Stimulated activated CD8-positive, alpha-beta memory T cell treated with anti-CD3 and anti-CD28 coated beads, Interleukin-7, amount 100 ng/mL, for 4 hours (primary cell): ENCODE results near the gene IER3.

Experiments used
- DNase-seq, 2 donors: peaks; one replicate each; pipeline ENCODE4 v3.0.0-alpha.2; 2020; ENCODE audit warnings: low read depth in 2 of 2

The IER3 gene, protein sequence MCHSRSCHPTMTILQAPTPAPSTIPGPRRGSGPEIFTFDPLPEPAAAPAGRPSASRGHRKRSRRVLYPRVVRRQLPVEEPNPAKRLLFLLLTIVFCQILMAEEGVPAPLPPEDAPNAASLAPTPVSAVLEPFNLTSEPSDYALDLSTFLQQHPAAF

DNA sequence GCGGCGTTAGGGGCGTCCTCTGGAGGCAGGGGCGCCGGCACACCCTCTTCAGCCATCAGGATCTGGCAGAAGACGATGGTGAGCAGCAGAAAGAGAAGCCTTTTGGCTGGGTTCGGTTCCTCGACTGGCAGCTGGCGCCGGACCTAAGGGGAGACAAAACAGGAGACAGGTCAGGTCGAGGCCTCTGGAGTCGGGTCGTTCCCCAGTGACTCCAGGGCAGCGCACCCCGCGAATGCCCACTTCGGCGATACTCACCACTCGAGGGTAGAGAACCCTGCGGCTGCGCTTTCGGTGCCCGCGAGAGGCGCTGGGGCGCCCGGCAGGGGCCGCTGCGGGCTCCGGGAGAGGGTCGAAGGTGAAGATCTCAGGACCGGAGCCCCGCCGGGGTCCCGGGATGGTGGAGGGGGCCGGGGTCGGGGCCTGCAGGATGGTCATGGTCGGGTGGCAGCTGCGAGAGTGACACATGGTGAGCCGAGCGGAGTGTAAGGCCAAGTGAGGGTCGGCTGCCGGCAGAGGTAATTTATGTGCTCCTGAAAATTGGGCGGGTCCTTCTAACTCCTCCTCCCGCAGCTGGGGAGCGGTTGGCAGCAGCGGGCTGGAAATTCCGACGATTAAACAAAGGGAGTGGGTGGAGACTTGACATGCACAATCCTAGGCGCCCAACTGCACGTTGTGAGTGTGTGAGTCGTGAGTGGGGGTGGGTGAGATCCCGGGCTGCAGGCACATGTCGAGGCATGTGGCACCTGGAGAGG is at the start of gene IER3:
TSS of gene IER3 (minus strand) at position 494 of the 752 bp plus-strand sequence. CDS start at position 465, 29 bp downstream.
- DNase-seq = peak; percentile 82 to 89

DNA sequence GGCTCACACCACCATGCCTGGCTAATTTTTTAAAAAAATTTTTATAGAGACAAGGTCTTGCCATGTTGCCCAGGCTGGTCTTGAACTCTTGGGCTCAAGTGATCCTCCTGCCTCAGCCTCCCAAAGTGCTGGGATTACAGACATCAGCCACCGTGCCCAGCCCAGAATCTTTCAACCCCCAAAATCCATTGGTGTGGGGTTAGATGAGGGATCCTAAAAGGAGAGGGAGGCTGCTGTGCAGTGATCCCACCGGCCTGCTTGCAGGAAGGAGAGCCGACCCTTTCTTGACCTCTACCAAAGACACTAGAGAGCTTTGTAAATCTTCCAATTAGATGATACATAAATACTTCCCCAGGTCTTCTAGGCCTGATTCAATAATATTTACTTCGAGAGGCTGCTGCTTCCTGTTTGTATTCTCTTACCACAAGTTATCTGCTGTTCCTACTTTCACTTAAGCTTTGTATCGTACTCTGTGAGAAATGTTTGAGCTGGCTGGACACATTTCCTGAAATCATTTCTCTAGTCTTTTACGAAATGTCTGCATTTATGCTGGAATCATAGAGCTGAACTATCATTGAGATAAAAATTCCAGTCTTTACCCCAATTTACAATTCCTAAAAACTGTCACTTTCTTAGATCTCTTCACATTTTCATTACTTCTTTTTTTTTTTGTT is 49.3 kb upstream of the IER3 start:
- DNase-seq = no peak

DNA sequence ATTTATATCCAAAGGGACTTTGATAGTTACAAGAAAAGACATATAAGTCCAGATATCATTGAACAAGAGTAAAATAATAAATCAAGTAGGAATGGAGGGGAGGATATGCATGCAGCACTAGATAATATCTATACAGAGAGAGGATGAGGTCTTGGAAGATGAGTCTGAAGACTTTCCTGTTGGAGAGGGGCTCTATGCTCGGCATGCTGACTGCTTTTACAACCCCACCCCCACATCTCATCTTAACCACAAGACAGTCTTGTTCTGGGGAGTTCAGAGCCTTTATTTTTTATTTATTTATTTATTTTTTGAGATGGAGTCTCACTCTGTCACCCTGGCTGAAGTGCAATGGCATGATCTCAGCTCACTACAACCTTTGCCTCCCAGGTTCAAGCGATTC is 48.4 kb upstream of the IER3 start:
- no peak for DNase-seq

DNA sequence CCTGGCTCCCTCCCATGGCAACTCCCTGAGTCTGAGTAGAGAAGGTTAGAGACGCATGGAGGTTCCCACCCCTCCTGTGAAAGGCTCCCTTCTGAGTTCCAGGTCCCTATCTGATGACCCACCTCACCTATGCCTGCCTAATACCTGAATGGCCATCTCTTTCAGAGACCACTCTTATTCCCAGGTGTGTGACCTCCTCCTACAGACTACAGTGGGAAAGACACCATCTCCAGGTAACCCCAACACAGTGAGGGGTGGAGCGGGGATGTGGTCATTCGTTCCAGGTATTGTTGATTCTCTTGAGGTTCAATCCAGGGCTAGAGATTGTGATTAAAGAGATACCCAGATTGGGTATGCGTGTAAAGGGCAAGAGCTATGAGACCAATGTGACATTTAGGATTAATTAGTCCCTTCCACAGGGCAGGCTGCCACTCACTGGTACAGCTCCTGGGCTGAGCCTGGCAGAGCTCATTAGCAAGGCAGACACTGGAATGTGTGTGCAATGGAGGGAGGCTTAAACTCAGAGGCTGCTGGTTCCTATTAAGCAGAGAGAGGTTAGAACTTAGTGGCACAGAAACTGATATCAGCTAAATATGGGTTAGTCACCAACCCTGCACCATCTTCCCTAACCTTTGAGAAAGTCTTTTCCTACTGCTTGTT is 46.5 kb upstream of the IER3 start:
- DNase-seq = no peak

DNA sequence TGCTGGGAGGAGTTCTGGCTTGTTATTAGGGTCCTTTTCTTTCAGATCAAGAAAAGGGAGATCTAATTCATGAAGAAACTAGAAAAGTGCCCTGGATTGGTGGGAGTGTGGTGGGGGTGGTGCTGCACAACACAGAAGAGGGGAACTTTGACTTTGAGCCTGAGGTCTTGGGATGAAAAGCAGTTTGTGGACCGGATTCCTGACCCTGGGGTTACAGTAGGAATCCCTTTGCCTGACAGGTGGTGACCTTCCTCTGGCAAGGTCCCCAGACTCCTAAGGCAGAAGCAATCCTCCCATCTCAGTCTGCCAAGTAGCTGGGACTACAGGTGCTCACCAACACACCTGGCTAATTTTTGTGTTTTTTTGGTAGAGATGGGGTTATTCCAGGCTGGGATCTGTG is 45.3 kb upstream of the IER3 start:
- DNase-seq = no peak

DNA sequence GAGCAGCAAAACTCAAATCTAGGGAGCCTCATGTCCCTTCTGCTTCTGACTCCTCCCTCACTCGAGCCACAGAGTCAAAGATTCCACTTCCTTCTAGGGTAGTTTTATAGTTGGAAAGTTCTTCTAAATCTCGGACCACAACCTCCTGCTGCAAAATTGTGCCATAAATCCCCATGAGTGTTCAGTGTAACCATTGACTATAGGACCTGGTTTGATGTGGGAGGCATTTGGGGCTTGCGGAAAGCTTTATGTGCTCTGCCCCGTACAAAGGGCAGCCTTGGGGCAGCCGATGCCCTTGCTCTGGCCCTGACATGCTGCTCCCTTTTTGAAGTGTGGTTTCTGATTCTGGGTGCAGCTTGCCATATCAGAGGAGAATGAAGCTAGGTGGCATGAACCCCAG is 43.6 kb upstream of the IER3 start:
- DNase-seq = no peak

DNA sequence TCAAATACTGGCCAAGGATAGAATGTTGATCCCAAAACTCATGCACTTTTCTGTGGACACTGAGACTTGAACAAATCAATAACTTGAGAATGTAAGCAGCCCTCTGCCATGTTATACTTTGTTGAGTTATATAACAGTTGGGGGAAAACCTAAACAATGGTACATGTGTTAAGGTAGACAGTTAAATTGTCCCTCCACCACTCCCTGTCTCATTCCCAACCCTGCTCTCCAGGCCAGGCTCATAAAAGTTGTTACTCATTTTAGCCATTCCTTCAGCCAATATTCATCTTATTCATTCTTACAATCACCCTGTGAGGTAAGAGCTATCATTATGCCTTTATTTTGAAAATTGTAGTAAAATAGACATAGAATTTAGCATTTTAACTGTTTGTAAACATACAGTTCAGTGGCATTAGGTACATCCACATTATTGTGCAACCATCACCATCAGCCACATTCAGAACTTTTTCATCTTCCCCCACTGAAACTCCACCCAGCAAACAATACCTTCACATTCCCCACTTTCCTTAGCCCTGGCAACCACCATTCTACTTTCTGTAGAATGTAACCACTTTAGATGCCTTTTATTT is 38.2 kb upstream of the IER3 start:
- DNase-seq = no peak

DNA sequence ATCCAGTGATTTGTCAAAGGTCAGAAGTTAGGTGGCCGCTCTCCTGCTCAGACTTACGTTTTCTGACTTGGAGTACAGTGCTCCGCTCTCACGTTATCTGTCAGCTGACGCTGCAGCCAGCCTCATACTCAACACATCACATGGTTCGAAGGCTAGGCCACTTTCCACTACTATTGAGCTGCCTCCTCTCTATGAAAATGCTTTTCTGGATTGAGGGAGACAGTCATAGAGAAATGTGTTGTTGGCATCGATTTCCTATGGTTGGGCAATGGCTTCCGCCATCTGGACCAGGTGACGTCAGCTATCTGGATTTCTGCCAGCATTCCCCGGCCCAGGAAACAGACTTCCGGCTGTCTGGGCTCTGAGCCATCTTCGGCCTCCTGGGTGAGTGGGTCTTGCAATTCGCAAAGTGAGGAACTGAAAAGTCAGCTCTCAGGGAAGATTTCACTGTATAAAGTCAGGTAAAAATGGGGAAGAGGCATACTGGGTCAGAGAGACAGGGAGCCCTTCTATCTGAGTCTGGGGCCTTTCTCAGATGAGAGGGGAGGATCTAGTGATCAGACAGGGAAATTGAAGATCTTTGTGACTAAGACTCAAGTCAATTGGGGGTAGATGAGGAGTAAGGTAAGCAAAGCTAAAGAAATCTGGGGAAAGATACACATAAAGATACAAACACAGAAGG is 37.5 kb upstream of the IER3 start:
- peak in 1 of 2 donors; percentile 14 for DNase-seq

DNA sequence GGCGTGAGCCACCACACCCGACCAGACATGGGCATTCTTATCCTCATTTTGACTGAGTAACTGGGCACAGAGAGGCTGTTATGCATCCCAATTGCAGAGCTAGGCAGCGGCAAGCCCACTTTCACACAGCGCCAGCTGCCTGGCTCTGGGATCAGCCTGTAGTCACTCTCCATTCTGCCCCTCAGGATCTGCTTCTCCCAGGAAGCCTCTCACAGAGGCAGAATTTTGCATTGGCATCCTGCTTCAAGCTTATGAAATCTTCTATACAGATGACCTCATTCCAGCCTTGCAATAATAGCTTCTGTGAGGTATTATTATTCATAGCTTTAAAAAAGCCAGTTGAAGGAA is 37.0 kb upstream of the IER3 start:
- DNase-seq = no peak

DNA sequence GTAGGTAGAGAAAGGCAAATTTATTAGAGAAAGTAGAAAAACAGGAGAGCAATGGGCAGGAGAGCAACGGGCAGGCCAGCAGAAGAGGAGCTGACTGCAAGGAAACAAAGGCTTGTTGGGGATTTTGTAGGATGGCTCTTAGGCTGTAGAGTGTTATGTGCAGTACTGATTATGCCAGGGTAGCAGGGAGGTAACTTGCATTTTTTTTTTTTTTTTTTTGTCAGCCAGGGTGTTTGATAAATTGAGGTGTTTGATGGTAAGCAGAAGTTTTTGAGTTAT is 36.2 kb upstream of the IER3 start:
- no peak for DNase-seq

DNA sequence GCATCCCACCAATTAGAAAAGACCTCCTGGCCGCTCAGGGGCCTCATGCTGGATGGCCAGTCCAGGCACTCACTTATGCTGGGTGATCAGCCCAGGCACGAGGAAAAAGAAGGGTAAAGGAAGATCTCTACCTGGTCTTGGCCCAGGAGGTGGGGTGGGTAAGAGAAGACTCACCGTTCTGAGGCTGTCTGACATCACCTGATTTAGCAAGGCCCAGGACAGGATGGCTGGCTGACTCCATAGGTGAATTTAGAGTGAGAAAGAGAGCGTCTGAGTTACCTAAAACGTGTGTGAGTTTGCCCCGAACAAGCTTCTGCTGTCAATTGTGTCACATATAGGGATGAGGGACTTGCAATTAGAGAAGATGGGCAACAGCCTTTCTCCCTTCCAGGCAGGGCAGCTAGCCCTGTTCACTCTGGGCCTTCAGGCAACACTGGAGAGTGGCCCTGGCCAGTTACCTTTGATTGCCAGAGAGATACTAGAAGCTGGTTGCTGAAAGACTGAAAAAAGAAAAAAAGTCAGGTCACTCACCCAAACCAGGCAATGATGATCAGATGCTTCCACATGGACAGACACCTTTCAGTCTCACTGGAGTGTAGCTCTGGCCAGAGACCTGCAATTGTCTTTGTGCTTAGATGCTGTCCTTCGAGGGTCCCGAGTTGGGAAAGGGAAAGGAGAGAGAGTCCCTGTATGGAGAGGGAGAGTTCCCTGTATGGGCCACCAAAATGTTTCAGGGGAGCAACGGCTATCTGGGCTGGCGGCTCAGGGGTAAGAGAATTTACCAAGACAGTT is 35.7 kb upstream of the IER3 start:
- DNase-seq = no peak

DNA sequence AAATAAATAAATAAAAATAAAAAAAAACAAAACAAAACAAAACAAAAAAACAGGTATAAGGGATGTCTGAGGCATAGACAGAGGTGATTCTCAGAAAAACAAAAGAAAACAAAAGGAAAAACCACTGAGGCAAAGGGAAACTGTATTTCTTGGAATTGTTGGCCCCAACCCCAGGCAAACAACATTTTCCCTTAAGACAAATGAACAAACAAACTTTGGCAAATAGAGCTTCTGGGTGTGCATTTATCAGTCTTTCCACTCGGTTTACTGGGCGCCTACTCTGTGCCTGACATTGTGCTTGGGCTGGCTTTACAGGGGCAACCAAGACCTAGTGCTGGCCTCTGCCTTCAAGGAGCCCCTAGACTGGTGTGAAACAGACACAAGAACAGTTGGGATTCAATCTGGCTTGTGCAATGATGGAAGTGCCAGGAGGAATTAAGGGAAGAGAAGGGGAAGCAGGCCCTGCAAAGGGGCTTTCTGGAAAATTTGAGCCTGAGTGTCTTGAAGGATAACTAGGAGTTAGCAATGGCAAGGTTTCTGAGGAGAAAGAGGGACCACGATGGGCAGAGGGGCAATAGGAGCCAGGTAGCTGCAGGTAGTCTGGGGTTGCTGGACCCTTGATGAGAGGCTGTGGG is 33.8 kb upstream of the IER3 start:
- no peak for DNase-seq

DNA sequence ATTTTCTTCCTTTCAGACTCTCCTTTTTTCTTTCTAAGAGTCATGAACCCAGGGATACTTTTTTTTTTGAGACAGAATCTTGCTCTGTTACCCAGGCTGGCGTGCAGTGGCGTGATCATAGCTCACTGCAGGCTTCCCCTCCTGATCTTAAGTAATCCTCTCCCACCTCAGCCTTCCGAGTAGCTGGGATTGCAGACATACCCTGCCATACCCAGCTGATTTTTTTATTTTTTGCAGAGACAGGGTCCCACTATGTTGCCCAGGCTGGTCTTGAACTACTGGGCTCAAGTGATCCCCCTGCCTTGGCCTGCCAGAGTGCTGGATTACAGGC is 32.8 kb upstream of the IER3 start:
- no peak for DNase-seq

DNA sequence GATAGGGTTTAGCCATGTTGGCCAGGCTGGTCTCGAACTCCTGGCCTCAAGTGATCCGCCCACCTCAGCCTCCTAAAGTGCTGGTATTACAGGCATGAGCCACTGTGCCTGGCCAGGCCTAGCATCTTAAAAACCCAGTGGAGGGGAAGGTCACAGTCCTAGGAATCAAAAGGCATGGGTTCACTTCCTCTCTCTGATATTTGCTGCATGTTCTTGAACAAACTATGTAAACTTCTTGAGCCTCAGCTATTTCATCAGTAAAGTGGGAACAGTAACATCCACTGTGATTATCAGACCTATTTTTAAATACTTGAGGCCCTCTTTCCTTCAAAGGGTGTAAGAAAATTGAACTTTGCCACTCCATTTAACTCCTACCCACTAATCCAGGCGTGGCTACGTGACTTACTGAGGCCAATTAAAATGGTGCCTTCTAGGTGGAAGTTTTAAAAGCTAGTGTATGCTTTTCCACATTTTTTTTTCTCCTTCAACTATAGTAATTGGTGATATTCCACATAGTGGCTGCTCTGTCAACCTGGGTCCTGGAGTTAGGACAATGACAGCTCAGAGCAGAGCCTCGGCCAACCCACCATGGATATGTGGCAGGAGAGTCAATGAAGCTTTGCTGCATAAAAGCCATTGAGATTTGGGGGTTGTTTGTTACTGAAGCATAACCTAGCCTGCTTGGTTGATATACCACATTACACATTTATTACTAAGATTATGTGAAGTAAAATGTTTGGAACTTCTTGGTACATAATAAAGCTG is 32.2 kb upstream of the IER3 start:
- no peak for DNase-seq

DNA sequence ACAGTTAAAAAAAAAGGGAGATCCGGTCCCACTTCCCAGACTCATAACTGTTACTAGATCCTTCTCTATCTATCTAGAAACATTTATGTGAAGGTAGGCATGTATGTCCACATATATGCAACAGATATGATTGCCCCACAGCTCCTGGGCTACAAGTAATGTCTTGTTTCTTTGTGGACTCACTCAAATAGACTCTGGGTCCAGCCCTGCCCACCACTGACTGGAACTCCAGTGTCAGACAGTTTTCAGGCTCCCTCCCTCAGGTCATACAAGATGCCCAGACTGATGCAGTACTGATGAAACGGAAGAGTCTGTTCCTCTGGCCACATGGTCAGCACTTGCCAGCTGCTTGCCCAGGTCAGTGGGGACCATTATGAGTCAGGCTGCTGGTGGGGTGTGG is 30.8 kb upstream of the IER3 start:
- no peak for DNase-seq

DNA sequence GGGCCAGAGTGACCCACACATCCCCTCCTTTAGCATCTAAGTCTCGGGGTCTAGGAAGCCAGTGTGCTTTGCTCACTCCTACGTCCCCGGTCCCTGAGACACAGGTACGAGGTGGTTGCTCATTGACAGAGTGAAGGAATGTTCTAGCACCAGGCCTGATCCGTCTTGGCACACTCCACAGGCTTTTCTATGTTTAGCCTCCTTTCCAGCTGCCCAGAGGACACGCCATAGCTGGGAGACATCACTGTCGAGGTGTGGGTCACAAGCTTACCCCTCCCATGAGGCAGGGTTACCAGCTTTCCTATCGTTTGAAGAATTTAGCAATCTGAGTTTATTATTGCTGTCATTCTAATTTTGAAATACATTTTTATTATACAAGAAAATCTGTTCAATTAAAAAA is 30.4 kb upstream of the IER3 start:
- DNase-seq = no peak

DNA sequence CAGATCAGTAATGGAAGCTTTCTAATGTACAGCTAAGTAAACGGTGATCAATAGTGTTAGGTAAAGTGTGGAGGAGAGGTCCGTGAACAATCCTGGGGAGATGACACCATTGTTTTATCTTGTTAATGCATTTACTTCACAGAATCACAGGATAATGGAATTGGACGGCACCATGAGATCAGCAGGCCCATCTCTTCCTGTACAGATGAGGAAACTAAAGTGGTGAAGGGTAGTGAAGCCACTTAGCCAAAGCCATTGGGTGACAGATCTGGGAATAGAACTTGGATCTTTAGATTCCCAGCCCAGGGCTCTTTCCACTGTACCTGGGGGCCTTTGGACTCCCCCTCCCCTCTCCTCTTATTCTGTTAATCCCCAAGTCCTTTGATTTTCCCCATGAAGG is 26.2 kb upstream of the IER3 start:
- no peak for DNase-seq

DNA sequence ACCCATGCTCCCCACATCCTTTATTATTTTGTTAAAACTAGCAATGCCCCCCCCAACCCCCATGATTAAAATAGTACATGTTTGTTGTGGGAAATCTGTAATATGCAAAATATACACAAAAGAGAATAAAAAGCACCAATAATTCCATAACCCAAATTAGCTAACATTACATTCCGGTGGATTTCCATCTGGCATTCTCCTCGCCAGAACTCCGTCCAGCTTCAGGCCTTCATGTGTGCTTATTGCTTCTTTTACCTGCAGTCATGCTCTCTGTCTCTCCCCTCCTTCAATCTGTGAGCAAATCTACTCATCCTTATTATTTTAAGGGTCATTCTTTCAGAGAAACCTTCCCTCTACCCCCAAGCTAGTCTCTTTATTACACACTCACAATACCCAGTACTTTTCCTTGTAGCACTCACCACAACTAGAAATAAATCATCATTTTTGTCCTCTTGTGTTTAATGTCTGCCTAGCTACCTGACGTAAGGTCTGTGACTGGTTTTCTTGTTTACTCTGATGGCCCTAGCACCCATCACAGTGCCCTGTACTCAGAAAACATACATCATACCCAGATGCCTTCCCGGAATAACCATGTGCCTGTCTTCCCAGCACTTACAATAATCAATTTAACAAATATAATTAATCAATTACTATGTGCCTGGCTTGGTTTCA is 25.6 kb upstream of the IER3 start:
- no peak for DNase-seq

DNA sequence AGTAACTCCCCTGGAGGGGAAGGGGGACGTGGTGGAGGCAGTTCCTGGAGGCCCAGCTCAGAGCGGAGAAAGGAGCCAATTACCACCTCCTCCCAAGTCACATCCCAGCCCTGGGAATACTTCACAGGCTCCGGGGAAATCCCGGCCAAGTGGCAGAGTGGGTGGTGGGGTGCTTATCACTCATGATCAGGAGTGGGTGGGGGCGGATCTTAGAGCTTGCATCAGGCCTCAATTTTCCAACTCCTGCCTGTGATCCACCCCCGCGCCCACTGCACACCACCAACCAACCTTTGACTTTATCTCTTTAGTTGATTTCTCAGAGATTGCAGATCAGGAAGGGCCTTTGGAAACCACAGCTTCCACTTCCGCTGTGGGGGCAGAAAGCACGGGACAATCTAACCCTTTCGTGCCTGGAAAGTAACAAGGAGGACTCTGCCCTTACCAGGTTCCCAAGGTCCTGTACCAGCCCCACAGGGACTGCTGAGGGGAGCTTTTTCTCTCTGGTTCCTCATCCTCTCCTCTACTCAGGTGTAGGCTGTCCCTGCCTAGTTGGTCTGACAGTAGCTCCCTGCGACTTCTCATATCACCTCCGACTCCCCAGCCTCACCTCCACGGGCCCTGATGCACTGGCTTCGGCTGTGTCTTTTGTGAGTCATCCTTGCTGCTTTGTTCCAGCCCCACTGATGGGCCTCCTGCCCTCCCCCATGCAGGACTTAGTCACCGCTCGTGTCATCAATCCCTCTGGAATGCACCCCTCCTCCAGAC is 24.9 kb upstream of the IER3 start:
- peak; percentile 84 to 89 for DNase-seq
